Fibroblast of lung (primary cell): ENCODE data around the gene FAM83E. TPM values are rescaled to one million over a fixed set of nuclear protein-coding genes. Genes with fewer than 3 reads are reported as not detected.

ENCODE experiments used
- DNase-seq, 2 donors: peaks; one replicate each; pipeline versions ENCODE4 v3.0.0 to v3.0.0-alpha.2; 2010; ENCODE audit warnings: low read depth in 2 of 2
- H2AFZ ChIP-seq: 2 replicates; pipeline ENCODE4 v1.5.1; 2012; ENCODE audit warnings: low read length, control low read depth, inconsistent platforms
- H3K27ac ChIP-seq: 2 replicates; pipeline ENCODE4 v1.5.1; 2011; ENCODE audit warnings: low read length, control low read depth; ENCODE audit not compliant: insufficient read depth
- H3K27me3 ChIP-seq: 2 replicates; pipeline ENCODE4 v1.5.1; 2011; ENCODE audit warnings: mild to moderate bottlenecking, low read length; ENCODE audit not compliant: control insufficient read depth, insufficient read depth
- H3K36me3 ChIP-seq: 2 replicates; pipeline ENCODE4 v1.5.1; 2011; ENCODE audit warnings: low read length; ENCODE audit not compliant: control insufficient read depth, insufficient read depth
- H3K4me1 ChIP-seq: 2 replicates; pipeline ENCODE4 v1.5.1; 2011; ENCODE audit warnings: low read length; ENCODE audit not compliant: control insufficient read depth, insufficient read depth; ENCODE audit errors: extremely low read depth
- H3K4me2 ChIP-seq: 2 replicates; pipeline ENCODE4 v1.5.1; 2011; ENCODE audit warnings: low read length, control low read depth; ENCODE audit not compliant: insufficient read depth; ENCODE audit errors: extremely low read depth
- H3K4me3 ChIP-seq, 4 experiments: fragments of 200-600 bp in 1 of 4; sonication (generic) in 1 of 4; replicated peaks in 1 of 4; 2 replicates each; pipeline ENCODE4 v1.5.1; 2011 to 2016; ENCODE audit warnings: low read length in 4 of 4, low read depth in 3 of 4, mild to moderate bottlenecking in 3 of 4, control low read depth in 2 of 4, inconsistent platforms in 1 of 4, mixed read lengths in 1 of 4; ENCODE audit not compliant: insufficient read depth in 1 of 4; ENCODE audit errors: control extremely low read depth in 1 of 4
- H3K79me2 ChIP-seq: 2 replicates; pipeline ENCODE4 v1.5.1; 2012; ENCODE audit warnings: mild to moderate bottlenecking, low read length, inconsistent platforms; ENCODE audit not compliant: control insufficient read depth, insufficient read depth
- H3K9ac ChIP-seq: 2 replicates; pipeline ENCODE4 v1.5.1; 2011; ENCODE audit warnings: mild to moderate bottlenecking, low read length, control low read depth; ENCODE audit not compliant: insufficient read depth
- H3K9me3 ChIP-seq: 2 replicates; pipeline ENCODE4 v1.5.1; 2012; ENCODE audit warnings: low read depth, low read length; ENCODE audit not compliant: control insufficient read depth, insufficient read depth
- H4K20me1 ChIP-seq: 2 replicates; pipeline ENCODE4 v1.5.1; 2011; ENCODE audit warnings: low read length; ENCODE audit not compliant: control insufficient read depth, insufficient read depth; ENCODE audit errors: extremely low read depth
- CTCF ChIP-seq, 2 donors: IDR thresholded peaks in 1 of 2; conservative IDR thresholded peaks in 1 of 2; 1 replicate in 1 of 2; 2 replicates in 1 of 2; pipeline ENCODE4 v1.5.1; 2011 to 2012; ENCODE audit warnings: low read length in 2 of 2, control low read depth in 1 of 2, inconsistent platforms in 1 of 2, low read depth in 1 of 2, mild to moderate bottlenecking in 1 of 2
- EZH2 ChIP-seq: IDR thresholded peaks from 2 replicates; pipeline ENCODE4 v1.5.1; 2012; ENCODE audit warnings: low read length, control low read depth, mild to moderate bottlenecking; ENCODE audit errors: missing control alignments
- polyA plus RNA-seq, 2 donors: library from polyadenylated mRNA; depleted of rRNA in 1 of 2; stranded (reverse) in 1 of 2; unstranded in 1 of 2; fragments of >200 nt; gene quantifications; 2 replicates each; pipeline ENCODE4 v1.2.1, GENCODE V29; 2011 to 2012; ENCODE audit warnings: missing spikeins in 1 of 2
- total RNA-seq: library from RNA; depleted of rRNA; stranded (reverse); fragments of >200 nt; gene quantifications from 2 replicates; pipeline ENCODE4 v1.2.1, GENCODE V29; 2014

The FAM83E gene
- total and polyA plus RNA-seq, 2 donors (not counting 1 experiment from before 2014, with no cell fraction given): 0.50 TPM; not detected in 1

GRCh38 chr19:48617146-48617937 lies 2.5 kb upstream of the FAM83E start:
- peak overlapping the region; percentile 86 for H3K27ac ChIP-seq
- no peaks in the 10 kb centered on the region for H3K9me3 ChIP-seq
- peak overlapping the region; percentile 100 for H3K4me2 ChIP-seq
- peak in 1 of 2 donors; percentile 44 for DNase-seq
- TF ChIP-seq EZH2 (no peak), CTCF (conservative IDR thresholded peaks at IDR 0.05 in 1 of 2, IDR thresholded peaks at IDR 0.05 in 1 of 2; ENCODE audit: low read depth in 1 of 2, low read length in 2 of 2) (peak; percentile 11 to 26)
- H3K79me2 ChIP-seq: peaks cover 37% of the 10 kb centered on the region
- peaks cover 12% of the 10 kb centered on the region for H3K4me1 ChIP-seq
- H2AFZ ChIP-seq: no peak overlapping the region
- H4K20me1 ChIP-seq: peaks cover 2% of the 10 kb centered on the region
- H3K36me3 ChIP-seq: peaks cover 28% of the 10 kb centered on the region
- H3K27me3 ChIP-seq: no peaks in the 10 kb centered on the region
- H3K9ac ChIP-seq: peak overlapping the region; percentile 92
- H3K4me3 ChIP-seq: peak overlapping the region; percentile 79 to 99 (median 93)

DNA sequence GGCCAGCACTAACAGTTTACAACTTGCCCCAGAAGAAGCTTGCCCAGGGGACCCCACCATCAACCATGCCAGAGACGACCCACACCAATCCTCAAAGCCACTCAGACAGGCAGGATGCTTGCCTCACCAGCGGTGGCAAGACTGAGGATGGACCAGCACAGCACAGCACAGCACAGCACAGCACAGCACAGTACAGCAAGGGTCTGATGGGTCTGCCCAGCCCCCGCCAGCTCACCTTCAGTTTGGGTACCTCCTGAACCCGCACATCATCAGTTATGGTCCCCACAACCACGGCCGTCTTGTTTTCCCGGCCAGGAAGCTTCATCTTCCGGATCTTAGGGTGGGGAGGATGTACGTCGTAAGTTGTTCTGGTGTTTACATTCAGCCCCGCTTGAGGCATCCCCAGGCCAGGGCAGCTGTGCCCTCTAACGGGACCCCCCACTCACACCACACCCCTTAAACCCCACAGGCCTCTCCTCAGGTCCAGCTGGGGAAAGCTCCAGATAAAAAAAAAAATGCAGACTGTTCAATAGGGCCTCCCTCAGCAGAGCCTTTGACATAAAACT lies 1.7 kb upstream of the FAM83E start:
- Histone ChIP-seq H3K79me2 (peaks cover 37% of the 10 kb centered on the region), H3K4me2 (peak overlapping the region; percentile 100), H3K4me3 (peak overlapping the region; percentile 79 to 99 (median 93)), H3K9me3 (no peaks in the 10 kb centered on the region), H3K27ac (no peak overlapping the region), H3K27me3 (no peaks in the 10 kb centered on the region), H3K4me1 (peaks cover 12% of the 10 kb centered on the region), H3K36me3 (peaks cover 28% of the 10 kb centered on the region), H2AFZ (no peak overlapping the region), H4K20me1 (peaks cover 2% of the 10 kb centered on the region), H3K9ac (peak overlapping the region; percentile 92)
- DNase-seq: no peak
- no peak for TF ChIP-seq CTCF (conservative IDR thresholded peaks at IDR 0.05 in 1 of 2, IDR thresholded peaks at IDR 0.05 in 1 of 2; ENCODE audit: low read depth in 1 of 2, low read length in 2 of 2)
- no peak for TF ChIP-seq EZH2

- H3K4me1 ChIP-seq: peaks cover 12% of the 10 kb centered on the region
- H3K4me2 ChIP-seq: peak overlapping the region; percentile 100
- no peaks in the 10 kb centered on the region for H3K27me3 ChIP-seq
- peaks cover 2% of the 10 kb centered on the region for H4K20me1 ChIP-seq
- no peak overlapping the region for H2AFZ ChIP-seq
- H3K4me3 ChIP-seq: no peak overlapping the region
- no peaks in the 10 kb centered on the region for H3K9me3 ChIP-seq
- H3K27ac ChIP-seq: no peak overlapping the region
- no peak overlapping the region for H3K9ac ChIP-seq
- no peak for DNase-seq
- no peak for TF ChIP-seq CTCF (conservative IDR thresholded peaks at IDR 0.05 in 1 of 2, IDR thresholded peaks at IDR 0.05 in 1 of 2; ENCODE audit: low read depth in 1 of 2, low read length in 2 of 2)
- TF ChIP-seq EZH2: no peak
- peaks cover 28% of the 10 kb centered on the region for H3K36me3 ChIP-seq
- peaks cover 37% of the 10 kb centered on the region for H3K79me2 ChIP-seq
Observed at GRCh38 chr19:48616041-48616436, 1.2 kb upstream of the FAM83E start.
